Measurements from ENCODE around the gene OR7G2. TPM values are rescaled to one million over a fixed set of nuclear protein-coding genes. Genes with fewer than 3 reads are reported as not detected.

OR7G2 gene
- total RNA-seq, 1 experiment from 2014 or later, result not detected

DNA sequence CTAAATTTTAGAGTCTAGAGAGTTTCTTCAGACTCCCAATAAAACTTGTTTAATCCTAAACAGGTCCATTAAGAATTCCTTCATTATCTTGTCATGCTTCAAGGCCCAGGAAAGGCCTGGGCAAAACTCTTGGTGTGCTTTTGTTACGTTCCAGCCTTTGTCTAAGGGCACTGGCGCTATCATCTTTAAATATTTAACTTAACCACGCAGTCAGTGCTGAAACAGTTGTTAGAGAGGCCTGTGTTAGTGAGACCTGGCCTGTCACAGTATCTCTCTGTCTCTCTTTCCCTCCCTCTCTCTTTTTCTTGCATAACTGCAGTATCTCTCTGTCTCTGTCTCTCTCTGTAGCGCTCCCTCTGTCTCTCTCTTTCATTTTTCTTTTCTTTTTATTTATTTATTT, 28.6 kb downstream of the OR7G2 start:
- ChIA-PET CTCF (interaction anchor here (0.6 kb wide), 1 partner anchor 95 kb away, joined by 3 read pairs; no protein-coding TSS in a partner anchor), POLR2A (ENCODE audit: unreplicated experiment) (no interaction called here)
- no peaks in the 10 kb centered on the region for H3K9me2 ChIP-seq (replicated peaks; ENCODE audit: low read length)
- H3K4me2 ChIP-seq (ENCODE audit: low read length), result no peak overlapping the region
- H3K4me1 ChIP-seq (ENCODE audit: insufficient read depth, low read length), result peaks cover 14% of the 10 kb centered on the region
- no TSS peak for BruUV-seq (replicated peaks)
- no peaks in the 10 kb centered on the region for H3K36me3 ChIP-seq (ENCODE audit: low read depth, low read length)
- intact Hi-C loops (cut with micrococcal nuclease), result loop anchor here (5.0 kb wide), 1 partner anchor 61 kb away; no protein-coding TSS in a partner anchor
- H3K9me3 ChIP-seq (ENCODE audit: low read length), result no peaks in the 10 kb centered on the region
- no peaks in the 10 kb centered on the region for H3K27me3 ChIP-seq (ENCODE audit: low read length)
- ATAC-seq (no peak), DNase-seq (no peak)
- H4K20me1 ChIP-seq (ENCODE audit: low read length), result no peaks in the 10 kb centered on the region
- no peak overlapping the region for H3K27ac ChIP-seq (ENCODE audit: low read length)
- no peaks in the 10 kb centered on the region for H3F3A ChIP-seq (ENCODE audit: low read length, unreplicated experiment)
- no peak overlapping the region for H3K9ac ChIP-seq (ENCODE audit: low read length)
- no peaks in the 10 kb centered on the region for H3K79me2 ChIP-seq (ENCODE audit: low read length)
- H2AFZ ChIP-seq (ENCODE audit: low read length), result no peak overlapping the region
- TF ChIP-seq, protein P1, sequence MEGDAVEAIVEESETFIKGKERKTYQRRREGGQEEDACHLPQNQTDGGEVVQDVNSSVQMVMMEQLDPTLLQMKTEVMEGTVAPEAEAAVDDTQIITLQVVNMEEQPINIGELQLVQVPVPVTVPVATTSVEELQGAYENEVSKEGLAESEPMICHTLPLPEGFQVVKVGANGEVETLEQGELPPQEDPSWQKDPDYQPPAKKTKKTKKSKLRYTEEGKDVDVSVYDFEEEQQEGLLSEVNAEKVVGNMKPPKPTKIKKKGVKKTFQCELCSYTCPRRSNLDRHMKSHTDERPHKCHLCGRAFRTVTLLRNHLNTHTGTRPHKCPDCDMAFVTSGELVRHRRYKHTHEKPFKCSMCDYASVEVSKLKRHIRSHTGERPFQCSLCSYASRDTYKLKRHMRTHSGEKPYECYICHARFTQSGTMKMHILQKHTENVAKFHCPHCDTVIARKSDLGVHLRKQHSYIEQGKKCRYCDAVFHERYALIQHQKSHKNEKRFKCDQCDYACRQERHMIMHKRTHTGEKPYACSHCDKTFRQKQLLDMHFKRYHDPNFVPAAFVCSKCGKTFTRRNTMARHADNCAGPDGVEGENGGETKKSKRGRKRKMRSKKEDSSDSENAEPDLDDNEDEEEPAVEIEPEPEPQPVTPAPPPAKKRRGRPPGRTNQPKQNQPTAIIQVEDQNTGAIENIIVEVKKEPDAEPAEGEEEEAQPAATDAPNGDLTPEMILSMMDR (conservative IDR thresholded peaks at IDR 0.05; ENCODE audit: low read depth, low read length), result no peak
- no peak for TF ChIP-seq EZH2 (IDR thresholded peaks at IDR 0.05; ENCODE audit: low read length, unreplicated experiment)
- TF ChIP-seq EZH2phosphoT487 (IDR thresholded peaks at IDR 0.05; ENCODE audit: borderline replicate concordance, low read length), result no peak
- no peak overlapping the region for H3K4me3 ChIP-seq (ENCODE audit: low read length)

DNA sequence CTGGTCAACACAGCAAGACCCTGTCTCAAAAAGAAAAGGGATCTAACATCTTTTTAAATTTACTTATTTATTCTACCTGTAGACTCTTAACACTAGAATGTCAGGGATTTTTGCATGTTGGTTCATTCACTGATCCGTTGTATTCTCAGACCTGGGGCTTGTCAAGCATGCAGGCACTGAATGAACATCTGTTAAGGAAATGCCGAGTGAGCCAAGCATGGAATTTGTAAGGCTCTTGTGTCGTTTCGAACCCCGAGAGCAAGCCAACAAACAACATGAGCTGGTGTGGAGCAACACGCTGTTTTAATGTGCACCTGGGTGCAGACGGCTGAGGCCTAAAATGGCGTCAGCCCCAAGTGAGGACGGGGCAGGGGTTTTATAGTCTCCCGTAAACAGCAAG, 30.4 kb downstream of the OR7G2 start:
- intact Hi-C loops (cut with micrococcal nuclease), result loop anchor here (5.0 kb wide), 1 partner anchor 60 kb away; no protein-coding TSS in a partner anchor
- DNase-seq (no peak), ATAC-seq (no peak)
- Histone ChIP-seq H4K20me1 (ENCODE audit: low read length) (no peaks in the 10 kb centered on the region), H3K79me2 (ENCODE audit: low read length) (no peaks in the 10 kb centered on the region), H3K9me3 (ENCODE audit: low read length) (no peaks in the 10 kb centered on the region), H3K27me3 (ENCODE audit: low read length) (no peaks in the 10 kb centered on the region), H3K9ac (ENCODE audit: low read length) (no peak overlapping the region), H3K27ac (ENCODE audit: low read length) (no peak overlapping the region), H3K36me3 (ENCODE audit: low read depth, low read length) (no peaks in the 10 kb centered on the region), H3K4me1 (ENCODE audit: insufficient read depth, low read length) (peaks cover 14% of the 10 kb centered on the region), H2AFZ (ENCODE audit: low read length) (no peak overlapping the region), H3K4me2 (ENCODE audit: low read length) (no peak overlapping the region), H3K4me3 (ENCODE audit: low read length) (no peak overlapping the region), H3K9me2 (replicated peaks; ENCODE audit: low read length) (no peaks in the 10 kb centered on the region), H3F3A (ENCODE audit: low read length, unreplicated experiment) (no peaks in the 10 kb centered on the region)
- CTCF ChIA-PET, result no interaction called here
- no TSS peak for BruUV-seq (replicated peaks)
- POLR2A ChIA-PET (ENCODE audit: unreplicated experiment), result no interaction called here
- TF ChIP-seq EZH2 (IDR thresholded peaks at IDR 0.05; ENCODE audit: low read length, unreplicated experiment) (no peak), EZH2phosphoT487 (IDR thresholded peaks at IDR 0.05; ENCODE audit: borderline replicate concordance, low read length) (no peak)
- TF ChIP-seq, protein P1 (conservative IDR thresholded peaks at IDR 0.05; ENCODE audit: low read depth, low read length), result no peak
